Dedifferentiated amniotic fluid mesenchymal stem cell (primary cell): ENCODE results near the gene DDX47.

Source experiments
- DNase-seq: peaks from one replicate; pipeline ENCODE4 v3.0.0-alpha.2; 2016; ENCODE audit errors: extremely low spot score

Gene DDX47

DNA sequence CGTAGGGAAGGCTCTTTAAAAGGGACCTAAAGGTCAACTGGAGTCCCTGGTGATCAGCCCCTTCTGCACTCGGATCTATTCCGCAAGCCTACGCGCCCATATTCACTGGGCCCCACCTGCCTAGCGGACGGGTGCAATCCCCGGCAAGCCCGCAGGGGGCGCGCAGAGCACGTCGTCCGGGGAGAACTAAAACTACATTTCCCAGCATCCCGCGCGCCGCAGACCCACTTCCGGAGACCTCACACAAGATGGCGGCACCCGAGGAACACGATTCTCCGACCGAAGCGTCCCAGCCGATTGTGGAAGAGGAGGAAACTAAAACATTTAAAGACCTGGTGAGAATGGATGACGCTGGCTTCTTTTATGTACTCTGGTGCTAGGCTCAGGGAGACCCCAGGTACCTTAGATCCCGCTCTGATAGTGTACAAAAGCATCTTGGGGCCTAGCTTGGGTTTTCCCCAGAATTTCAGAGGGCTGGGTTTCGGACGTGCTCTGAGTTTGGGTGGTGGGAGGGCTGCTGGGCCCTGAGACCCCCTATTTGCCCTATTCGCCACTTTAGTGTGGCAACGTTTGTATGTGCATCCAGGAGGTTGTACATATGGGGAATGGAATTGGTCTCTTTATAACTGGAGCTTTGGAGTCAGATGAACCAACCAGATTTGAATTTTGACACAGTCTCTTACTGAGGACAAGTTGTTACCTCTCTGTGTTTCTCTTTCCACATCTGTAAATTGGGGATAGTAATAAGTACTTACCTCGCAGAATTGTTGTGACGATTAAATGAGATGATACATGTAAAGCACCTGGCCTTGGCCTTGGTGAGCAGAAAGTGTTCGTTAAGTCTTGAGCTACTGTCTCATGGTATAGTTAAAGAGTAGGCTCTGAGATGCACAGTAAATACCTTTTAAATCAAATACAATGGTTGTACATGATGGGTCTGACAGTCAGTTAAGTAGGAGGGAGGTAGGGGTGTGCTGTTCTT lies at the start of gene DDX47:
TSS of gene DDX47 (plus strand) at position 227 of the 982 bp plus-strand sequence. CDS start at position 249, 22 bp downstream.
- peak; percentile 89 for DNase-seq

DNA sequence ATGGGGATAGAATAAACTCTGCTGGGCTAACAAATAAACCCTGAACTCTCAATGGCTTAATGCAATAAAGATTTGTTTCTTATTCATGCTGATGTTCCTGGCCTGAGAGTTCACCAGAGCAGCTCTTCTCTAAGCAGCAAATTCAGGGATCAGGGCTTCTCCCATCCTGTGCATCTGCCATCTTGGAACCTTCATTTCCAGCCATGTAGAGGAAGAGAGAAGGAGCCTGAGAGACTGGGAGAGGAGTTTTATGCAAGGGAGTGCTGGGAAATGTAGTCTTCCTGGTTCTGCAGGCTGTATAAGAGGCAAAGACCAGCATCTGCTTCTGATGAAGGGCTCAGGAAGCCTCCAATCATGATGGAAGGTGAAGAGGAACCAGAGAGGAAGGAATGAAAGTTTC lies 48.3 kb upstream of the DDX47 start:
- no peak for DNase-seq

DNA sequence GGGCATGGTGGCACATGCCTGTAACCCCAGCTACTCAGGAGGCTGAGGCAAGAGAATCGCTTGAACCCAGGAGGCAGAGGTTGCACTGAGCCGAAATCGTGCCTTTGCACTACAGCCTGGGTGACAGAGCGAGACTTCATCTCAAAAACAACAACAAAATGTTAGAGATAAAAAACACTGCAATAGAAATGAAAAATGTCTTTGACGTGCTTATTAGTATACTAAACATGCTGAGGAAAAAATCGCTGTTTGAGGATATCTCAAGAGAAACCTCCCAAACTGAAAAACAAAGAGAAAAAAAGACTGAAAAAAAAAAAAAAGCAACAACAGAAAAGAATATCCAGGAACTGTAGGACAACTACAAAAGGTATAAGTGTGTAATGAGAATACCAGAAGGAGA lies 42.9 kb upstream of the DDX47 start:
- no peak for DNase-seq

DNA sequence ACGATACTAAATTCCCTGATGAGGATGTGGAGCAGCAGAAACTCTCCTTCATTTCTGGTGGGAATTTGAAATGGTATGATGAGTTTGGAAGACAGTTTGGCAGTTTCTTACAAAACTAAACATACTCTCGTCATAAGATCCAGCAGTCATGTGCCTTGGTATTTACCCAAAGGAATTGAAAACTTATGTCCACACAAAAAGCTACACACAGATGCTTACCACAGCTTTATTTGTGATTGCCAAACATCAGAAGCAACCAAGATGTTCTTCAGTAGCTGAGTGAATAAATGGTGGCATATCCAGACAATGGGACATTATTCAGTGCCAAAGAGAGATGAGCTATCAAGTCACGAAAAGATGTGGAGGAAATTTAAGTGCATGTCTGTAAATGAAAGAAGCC lies 38.4 kb upstream of the DDX47 start:
- DNase-seq, result no peak

DNA sequence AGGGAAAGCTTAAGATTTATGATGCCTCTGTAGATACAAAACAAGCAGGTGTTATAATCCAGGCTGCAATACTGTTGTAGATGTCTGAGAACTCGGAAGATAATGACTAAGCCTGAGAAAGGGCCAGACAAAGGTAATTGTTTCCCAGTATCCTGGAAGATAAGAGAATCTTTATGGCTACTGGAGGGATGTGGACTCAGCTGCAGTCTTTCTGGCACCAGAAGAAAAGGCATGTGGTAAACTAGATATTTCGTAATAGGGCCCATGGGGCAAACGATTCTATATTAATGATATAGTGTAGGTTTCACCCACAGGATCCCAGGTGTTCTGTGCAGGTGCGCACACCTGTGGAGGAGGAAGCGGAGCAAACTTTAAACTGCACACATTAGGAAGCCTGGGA lies 36.9 kb upstream of the DDX47 start:
- no peak for DNase-seq

DNA sequence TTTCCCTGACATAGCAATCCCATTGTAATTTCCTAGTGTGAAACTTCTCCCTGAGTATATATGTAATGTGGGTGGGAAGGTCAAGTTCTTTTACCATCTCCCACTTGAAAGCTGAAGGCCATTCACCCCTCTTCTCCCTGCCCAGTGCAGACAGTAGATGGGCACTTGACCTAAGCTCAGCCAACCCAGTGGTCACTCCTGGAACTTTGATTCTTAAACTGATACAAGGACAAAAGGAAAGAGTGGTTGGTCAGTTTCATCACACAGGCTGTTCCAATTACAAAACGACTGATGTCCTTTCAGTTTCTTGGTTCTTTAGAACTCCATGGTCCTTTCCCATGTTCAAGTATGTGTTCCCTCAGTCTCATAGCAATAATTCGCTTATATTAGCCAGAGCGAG lies 36.1 kb upstream of the DDX47 start:
- no peak for DNase-seq

DNA sequence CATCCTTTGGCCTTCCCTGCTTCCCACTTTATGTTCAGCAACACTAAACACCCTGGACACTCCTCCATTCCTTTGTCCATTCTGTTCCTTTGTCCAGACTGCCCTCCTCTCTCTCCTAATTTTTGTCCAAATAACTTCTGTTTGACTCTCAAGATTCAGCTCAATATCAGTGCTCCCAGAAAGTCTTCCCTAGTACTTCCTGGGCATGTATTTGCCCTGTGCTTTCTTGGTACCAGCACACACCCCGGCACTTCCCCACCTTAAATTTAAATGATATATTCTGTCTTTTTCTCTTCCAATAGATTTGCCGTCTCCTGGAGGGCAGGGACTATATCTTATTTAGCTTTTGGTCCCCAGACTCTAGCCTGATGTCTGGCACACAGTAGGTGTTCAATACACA lies 34.1 kb upstream of the DDX47 start:
- no peak for DNase-seq

DNA sequence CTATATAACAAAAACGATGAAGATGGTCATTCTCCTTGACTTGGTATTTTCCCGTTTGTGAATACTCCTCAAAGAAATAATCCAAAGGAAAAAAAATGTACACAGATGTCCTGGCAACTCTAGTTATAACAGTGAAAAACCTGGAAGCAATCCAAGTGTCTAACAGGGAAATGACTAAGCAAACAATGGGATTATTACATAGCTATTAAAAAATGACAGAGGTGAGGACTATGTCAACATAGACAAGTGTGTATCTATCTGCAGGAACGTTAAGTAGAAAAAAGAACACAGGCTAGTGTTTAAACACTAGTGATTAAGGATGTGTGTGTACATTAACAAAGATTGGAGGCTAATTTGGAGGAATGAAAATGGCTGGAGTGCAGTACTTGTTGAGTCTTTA lies 33.6 kb upstream of the DDX47 start:
- peak; percentile 47 for DNase-seq

DNA sequence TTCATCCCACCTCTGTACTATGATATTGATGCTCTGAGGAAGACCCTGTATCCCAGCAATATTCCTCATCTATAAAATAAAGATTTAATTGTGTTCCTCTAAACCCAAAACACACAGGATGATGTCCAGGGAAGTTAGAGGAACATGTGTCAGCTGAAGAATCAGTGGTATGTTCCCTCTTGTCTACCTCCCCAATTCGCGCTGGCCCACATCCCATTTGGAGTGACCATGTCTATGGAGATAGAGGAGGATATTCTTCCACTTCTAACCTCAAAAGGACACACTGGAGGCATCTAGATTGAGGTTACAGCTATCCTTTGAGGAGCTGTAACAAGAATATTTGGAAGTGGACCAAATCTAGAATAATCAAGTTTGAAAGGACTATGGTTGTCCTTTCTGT lies 29.0 kb upstream of the DDX47 start:
- DNase-seq, result no peak

DNA sequence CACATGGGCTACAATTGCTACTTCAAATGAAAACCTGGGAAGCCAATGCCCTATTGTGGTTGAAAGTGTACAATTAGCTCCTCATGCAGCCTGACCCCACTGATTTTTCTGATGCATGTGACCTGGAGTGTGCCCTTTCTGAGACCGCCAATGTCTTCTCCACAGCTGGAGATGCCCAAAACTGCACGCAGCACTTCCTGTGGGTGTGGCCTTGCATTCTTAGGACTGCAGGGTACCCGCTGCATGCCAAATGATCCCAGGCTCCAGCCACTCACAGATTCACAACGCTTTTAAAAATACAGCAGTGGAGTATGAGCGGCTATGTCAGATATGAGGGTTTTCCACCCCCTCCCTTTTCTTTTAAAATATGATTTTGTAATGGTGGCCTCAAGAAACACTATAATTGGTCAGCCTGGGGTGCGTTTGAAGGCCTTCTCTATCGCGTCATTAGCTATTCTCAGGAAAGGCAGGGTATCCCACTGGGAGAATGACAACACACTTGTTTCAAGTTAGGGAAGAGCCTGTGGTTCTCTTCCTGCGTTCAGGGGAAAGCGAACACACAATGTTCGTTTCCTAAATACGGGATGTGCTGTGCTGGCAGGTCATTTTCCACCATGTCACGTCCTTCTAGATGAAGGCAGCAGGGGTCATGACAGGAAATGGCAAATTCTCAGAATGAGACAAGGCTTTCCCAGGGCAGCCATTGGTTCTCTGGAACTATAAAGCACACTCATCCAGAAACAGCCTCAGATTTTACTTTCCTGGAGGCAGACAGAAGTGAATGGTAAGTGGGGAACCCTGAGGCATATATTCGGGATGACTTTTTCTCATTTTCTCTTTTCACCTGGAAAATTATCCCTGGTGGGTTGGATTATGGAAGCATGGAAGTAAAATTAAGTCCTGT lies 28.0 kb upstream of the DDX47 start, which contains the start of gene APOLD1:
TSS of gene APOLD1 (plus strand) at position 749 of the 904 bp plus-strand sequence. CDS start at position 782, 33 bp downstream.
- no peak for DNase-seq

DNA sequence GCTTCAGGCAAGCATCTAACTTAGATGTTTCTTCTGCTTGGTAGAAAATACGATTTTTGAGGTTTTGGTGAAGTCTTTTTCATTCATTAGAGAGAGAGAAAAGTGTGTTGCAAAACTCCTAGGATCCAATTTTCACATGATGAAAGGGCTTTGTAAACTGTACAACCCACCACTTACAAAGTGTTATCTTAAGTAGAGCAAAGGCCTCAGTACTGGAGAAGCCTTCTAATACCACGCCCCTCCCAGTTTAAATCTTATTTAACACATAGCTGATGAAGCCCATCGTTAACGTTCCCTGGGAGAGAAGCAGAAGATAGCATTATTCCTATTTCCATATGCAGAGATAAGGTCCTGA lies 26.8 kb upstream of the DDX47 start:
- DNase-seq, result no peak

DNA sequence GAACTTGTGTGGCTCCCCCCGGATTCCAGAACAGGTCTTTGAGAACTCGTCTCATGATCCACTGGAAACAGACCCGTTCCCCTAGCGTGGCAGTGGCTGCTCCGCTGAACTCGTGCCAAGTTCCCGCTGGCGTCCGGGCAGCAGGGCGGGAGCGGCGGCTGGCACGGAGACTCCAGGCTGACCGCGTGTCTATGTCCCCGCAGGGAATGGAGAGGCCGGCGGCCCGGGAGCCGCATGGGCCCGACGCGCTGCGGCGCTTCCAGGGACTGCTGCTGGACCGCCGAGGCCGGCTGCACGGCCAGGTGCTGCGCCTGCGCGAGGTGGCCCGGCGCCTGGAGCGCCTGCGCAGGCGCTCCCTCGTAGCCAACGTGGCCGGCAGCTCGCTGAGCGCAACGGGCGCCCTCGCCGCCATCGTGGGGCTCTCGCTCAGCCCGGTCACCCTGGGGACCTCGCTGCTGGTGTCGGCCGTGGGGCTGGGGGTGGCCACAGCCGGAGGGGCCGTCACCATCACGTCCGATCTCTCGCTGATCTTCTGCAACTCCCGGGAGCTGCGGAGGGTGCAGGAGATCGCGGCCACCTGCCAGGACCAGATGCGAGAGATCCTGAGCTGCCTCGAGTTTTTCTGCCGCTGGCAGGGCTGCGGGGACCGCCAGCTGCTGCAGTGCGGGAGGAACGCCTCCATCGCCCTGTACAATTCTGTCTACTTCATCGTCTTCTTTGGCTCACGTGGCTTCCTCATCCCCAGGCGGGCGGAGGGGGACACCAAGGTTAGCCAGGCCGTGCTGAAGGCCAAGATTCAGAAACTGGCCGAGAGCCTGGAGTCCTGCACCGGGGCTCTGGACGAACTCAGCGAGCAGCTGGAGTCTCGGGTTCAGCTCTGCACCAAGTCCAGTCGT lies 26.2 kb upstream of the DDX47 start:
- peak; percentile 62 for DNase-seq

DNA sequence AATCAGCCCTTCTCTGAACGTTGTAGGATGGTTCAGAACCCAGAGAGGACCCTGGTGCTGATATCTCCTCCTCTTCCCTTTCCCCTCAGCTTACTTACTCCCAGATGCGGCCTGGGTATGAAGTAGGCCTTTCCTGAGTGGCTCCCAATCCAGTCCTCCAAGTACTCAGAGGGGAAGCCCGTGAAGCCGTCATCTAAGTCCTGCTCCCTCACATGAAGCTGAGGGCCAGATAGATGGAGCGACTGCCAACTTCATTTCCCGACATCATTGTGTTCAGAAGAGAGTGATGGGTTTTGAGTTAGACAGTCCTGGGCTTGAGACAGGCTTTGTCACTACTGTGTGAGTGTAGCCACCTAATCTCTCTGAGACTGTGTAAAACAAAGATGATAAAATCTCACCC lies 25.0 kb upstream of the DDX47 start:
- no peak for DNase-seq

DNA sequence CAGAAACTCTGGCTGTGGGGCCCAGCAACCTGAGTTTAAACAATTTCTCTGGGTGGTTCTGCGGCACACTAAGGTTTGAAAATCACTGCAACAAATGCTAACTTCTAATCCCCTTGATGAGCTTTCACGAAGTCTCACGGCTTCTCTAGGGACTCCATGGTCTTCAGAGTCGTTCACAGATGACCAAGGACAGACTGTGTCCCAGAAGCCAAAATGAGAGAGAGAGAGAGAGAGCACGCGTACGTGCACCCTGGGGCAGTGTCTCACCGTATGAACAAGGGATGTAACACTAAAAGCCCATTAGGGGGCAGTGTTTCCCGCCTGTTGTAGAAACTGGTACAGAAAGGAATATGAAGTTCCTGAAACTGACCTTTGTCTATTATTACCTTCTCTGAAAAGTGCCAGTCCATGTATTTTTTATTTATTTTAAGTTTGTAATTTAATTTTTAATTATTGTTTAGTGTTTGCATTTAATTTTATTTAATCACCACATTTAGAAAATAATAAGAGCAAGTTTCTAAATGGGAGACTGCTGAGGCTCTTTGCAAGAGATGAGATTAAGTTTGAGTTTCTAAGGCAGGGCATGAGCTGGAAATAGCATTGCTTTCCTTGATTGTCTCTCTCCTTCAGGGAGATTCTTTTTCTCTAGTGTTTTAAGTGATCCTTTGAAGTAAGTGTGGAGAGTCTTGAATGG lies 24.3 kb upstream of the DDX47 start:
- DNase-seq, result peak; percentile 79

DNA sequence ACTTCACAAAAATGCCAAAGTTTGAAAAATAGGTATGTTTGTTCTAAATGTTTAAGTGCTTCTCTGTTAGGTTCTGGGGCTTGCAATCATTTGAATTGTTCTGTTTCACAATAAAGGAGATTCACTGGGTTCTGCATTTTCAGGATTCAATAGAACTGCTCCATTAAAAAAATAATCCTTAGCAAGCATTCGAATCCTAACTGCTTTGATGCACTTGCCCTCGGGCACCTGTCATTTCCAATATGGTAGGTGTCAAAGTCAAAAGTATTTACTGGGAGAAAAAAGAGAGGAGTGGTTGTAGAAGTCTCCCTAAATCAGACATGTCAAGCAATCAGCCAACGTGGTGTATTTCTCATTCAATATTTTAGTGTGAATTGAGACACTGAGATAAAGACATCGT lies 22.2 kb upstream of the DDX47 start:
- no peak for DNase-seq

DNA sequence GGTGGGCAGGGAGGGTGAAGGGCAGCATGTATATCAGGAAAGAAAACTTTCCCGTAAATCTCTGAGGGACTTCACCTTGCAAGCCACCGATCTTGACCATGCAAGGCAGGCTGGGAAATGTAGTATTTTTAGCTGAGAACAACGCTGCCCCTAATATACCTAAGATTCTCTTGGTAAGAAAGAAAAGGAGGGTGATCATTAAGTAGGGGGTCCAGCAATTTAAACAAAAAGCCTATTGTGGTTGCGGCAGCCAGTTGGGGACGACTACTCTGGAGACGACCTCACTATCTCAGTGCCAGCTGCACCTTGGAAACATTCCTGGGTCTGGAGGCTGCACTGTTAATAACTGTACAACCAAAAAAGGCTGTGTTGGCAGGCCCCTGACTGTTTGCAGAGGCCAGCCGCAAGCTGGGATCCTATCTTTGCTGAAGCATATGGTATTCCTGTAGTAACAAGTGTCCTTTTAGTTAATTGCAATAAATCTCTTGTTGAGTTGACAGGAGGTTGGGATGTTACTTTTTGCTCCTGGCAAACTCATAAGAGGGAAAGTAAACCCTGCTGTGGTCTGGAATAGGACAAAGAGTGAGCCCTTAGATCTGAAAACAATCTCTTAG lies 21.3 kb upstream of the DDX47 start:
- no peak for DNase-seq

DNA sequence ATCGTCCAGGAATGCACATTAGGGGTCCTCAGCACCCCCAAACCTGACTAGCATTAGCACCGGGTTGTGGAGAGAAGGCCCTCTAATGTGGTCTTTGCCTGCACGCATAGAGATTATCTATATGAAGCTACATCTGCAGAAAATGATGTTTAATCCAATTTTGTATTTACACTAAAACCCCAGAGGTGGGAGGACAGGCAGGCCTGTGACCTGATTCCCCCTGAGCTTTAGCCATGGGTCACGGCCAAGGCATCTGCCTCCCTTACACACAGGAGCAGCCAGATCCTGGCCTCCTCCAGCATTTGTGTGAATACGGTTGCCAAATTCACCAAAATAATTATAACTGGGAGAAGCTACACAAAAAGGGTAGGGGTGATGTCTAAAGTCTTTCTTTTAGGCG lies 20.7 kb upstream of the DDX47 start:
- DNase-seq, result no peak

DNA sequence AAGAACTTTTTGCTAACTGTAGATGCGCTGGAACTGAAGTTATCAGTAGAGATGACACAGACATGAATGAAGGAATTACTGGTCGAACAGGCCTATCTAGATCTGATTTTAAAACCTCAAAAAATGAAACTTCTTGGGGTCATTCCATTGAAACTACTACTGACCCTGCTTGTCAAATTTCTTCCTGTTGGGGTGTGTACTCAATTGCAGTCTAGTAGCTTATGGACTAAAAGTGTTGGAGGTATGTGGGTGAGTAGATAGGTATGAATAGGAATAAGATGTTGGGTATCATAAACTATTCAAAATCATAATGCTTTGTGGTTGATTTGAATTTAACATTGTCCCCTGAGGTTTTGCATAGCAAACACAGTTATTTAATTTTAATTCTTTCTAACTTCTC lies 18.5 kb upstream of the DDX47 start:
- DNase-seq, result no peak

DNA sequence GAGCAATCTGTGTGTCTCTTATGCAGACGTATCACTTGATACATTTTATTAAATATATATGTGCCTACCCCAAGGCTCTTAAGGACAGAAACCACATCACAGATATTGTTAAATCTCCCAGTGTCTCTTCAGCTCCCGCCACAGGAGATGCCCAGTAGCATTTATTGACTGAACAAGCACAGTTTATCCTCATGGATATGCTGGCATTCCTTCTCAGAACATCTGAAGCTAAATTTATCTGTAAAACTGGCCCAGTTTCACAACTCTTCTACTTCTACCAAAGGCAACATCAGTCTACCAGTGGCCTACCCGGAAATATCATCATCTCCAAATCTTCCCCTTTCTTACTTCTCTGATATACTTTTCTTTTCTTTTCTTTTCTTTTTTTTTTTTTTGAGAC lies 17.0 kb upstream of the DDX47 start:
- DNase-seq, result no peak
